Endodermal cell (in vitro differentiated cells): ENCODE measurements around the gene GRIK5. TPM values are rescaled to one million over a fixed set of nuclear protein-coding genes. Genes with fewer than 3 reads are reported as not detected.

Source experiments
- DNase-seq: peaks from one replicate; pipeline ENCODE4 v3.0.0-alpha.2; 2017
- H3K27ac ChIP-seq: 2 replicates; pipeline ENCODE4 v1.5.1; 2013; ENCODE audit warnings: mild to moderate bottlenecking, low read depth, low read length, moderate library complexity
- H3K27me3 ChIP-seq: 2 replicates; pipeline ENCODE4 v1.6.1; 2013; ENCODE audit warnings: mild to moderate bottlenecking, low read length, moderate library complexity; ENCODE audit not compliant: insufficient read depth, control insufficient read depth, poor library complexity, severe bottlenecking
- H3K36me3 ChIP-seq: 2 replicates; pipeline ENCODE4 v1.7.0; 2013; ENCODE audit warnings: mild to moderate bottlenecking, low read length, moderate library complexity; ENCODE audit not compliant: control insufficient read depth, insufficient read depth
- H3K4me1 ChIP-seq: one replicate; pipeline ENCODE4 v1.7.0; 2013; ENCODE audit warnings: low read length; ENCODE audit not compliant: control insufficient read depth, insufficient read depth
- H3K4me3 ChIP-seq: 2 replicates; pipeline ENCODE4 v1.5.1; 2013; ENCODE audit warnings: mild to moderate bottlenecking, low read length, moderate library complexity
- H3K9ac ChIP-seq: 2 replicates; pipeline ENCODE4 v1.6.1; 2013; ENCODE audit warnings: mild to moderate bottlenecking, low read length, moderate library complexity; ENCODE audit not compliant: poor library complexity, severe bottlenecking; ENCODE audit errors: extremely low read depth
- H3K9me3 ChIP-seq: 2 replicates; pipeline ENCODE4 v1.6.1; 2013; ENCODE audit warnings: mild to moderate bottlenecking, low read length, moderate library complexity; ENCODE audit not compliant: control insufficient read depth
- H3K27ac Mint-ChIP-seq: 2 replicates; pipeline ENCODE4 v1.8.0; 2020; ENCODE audit warnings: mixed read lengths
- H3K27me3 Mint-ChIP-seq: 2 replicates; pipeline ENCODE4 v1.8.0; 2021; ENCODE audit warnings: mild to moderate bottlenecking, mixed read lengths; ENCODE audit not compliant: insufficient read depth
- H3K36me3 Mint-ChIP-seq: 2 replicates; pipeline ENCODE4 v1.8.0; 2020; ENCODE audit warnings: low read depth, mixed read lengths
- H3K4me1 Mint-ChIP-seq: 2 replicates; pipeline ENCODE4 v1.8.0; 2020; ENCODE audit warnings: mixed read lengths
- H3K4me3 Mint-ChIP-seq: 2 replicates; pipeline ENCODE4 v1.8.0; 2020; ENCODE audit warnings: mild to moderate bottlenecking, moderate library complexity, mixed read lengths
- H3K9me3 Mint-ChIP-seq: 2 replicates; pipeline ENCODE4 v1.8.0; 2020; ENCODE audit warnings: mild to moderate bottlenecking, mixed read lengths
- WGBS, 2 experiments: methylation state at CpG; one replicate each; pipeline versions ENCODE4 v1.1.5 to v1.1.7; 2013; ENCODE audit warnings: missing lambda C conversion rate in 2 of 2, mixed read lengths in 1 of 2; ENCODE audit not compliant: insufficient coverage in 1 of 2, insufficient read length in 1 of 2; 5-methylcytosine and 5-hydroxymethylcytosine counted together
- total RNA-seq, 2 donors: library from RNA; stranded (reverse); fragmentation: NEBNext Ultra II Directional in 1 of 2; extraction: Animal tissue kit (Norgen Biotek cat#: 25700) in 1 of 2; gene quantifications; 2 replicates in 1 of 2; 3 replicates in 1 of 2; pipeline ENCODE4 v1.2.1, GENCODE V29; 2021
- TF ChIP-seq, protein P1 (sequence below): fragments of 200-600 bp; sonication (generic); conservative IDR thresholded peaks from 2 replicates; pipeline ENCODE4 v1.5.0; 2021; ENCODE audit warnings: antibody characterized with exemption, mild to moderate bottlenecking

The GRIK5 gene
- total RNA-seq, 2 donors from 2014 or later: 21.6 to 38.7 TPM

DNA sequence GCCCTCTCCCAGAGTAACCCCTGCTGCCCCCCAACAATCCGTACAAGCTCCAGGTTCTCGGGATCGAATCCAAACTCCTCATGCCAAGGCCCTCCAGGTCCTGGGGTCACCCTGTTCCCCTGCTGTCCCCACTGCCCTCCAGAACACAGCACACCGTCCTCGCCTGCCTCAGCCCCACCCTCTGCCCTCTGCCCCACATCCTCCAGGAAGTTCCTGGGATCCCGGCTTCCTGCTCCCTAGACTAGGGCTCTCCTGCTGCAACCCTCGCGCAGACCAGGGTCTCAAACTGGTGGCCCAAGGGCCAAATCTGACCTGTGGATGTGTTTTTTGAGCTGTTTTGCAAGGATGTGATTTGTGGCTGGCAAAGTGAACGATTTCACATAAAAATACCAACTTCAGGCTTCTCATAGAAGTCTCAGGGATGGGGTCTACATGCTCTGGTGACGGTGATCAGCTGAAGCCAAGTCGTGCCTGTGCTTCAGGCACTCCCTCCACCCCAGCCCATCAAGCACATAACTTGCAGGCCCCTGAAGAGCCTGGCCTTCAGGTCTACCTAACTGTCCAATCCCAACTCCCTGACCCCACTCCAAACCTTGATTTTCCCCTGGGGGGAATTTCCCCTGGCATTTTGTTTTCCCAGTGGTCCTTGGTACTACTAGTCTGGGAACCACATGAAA lies 112.7 kb downstream of the GRIK5 start:
- Histone ChIP-seq H3K27me3 (no peaks in the 10 kb centered on the region), H3K9ac (no peak overlapping the region), H3K4me1 (no peaks in the 10 kb centered on the region), H3K36me3 (peaks cover 5% of the 10 kb centered on the region), H3K4me3 (no peak overlapping the region), H3K27ac (no peak overlapping the region), H3K9me3 (no peaks in the 10 kb centered on the region)
- no peaks in the 10 kb centered on the region for H3K9me3 Mint-ChIP-seq
- H3K4me3 Mint-ChIP-seq: peak overlapping the region; percentile 70
- peaks cover 10% of the 10 kb centered on the region for H3K4me1 Mint-ChIP-seq
- peaks cover 16% of the 10 kb centered on the region for H3K36me3 Mint-ChIP-seq
- 89 to 93% methylated on average over 5 to 11 of the region's 11 CpGs for WGBS, 2 experiments
- DNase-seq: no peak
- TF ChIP-seq, protein P1, sequence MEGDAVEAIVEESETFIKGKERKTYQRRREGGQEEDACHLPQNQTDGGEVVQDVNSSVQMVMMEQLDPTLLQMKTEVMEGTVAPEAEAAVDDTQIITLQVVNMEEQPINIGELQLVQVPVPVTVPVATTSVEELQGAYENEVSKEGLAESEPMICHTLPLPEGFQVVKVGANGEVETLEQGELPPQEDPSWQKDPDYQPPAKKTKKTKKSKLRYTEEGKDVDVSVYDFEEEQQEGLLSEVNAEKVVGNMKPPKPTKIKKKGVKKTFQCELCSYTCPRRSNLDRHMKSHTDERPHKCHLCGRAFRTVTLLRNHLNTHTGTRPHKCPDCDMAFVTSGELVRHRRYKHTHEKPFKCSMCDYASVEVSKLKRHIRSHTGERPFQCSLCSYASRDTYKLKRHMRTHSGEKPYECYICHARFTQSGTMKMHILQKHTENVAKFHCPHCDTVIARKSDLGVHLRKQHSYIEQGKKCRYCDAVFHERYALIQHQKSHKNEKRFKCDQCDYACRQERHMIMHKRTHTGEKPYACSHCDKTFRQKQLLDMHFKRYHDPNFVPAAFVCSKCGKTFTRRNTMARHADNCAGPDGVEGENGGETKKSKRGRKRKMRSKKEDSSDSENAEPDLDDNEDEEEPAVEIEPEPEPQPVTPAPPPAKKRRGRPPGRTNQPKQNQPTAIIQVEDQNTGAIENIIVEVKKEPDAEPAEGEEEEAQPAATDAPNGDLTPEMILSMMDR: no peak
- peak overlapping the region; percentile 88 for H3K27ac Mint-ChIP-seq
- no peaks in the 10 kb centered on the region for H3K27me3 Mint-ChIP-seq

DNA sequence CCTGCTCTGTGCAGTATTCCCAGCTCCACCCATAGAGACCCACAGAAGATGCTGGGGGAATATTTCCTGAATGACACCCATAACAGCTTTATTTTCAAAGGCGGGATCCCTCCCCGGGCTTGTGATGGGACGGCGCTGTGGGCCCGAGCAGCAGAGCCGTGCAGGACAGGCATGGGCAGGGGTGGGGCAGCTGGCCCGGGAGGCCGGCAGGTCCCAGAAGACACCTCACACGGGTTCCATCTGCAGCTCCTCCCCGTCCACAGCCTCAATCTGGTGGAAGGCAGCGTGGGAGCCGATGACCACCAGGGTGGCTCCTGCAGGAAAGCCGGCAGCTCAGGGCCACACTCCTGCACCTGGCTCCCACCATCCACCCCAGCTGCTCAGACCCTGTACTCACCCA lies 113.4 kb downstream of the GRIK5 start:
- Histone ChIP-seq H3K36me3 (peaks cover 5% of the 10 kb centered on the region), H3K4me3 (no peak overlapping the region), H3K9me3 (no peaks in the 10 kb centered on the region), H3K4me1 (no peaks in the 10 kb centered on the region), H3K9ac (no peak overlapping the region), H3K27ac (no peak overlapping the region), H3K27me3 (no peaks in the 10 kb centered on the region)
- peaks cover 12% of the 10 kb centered on the region for H3K4me1 Mint-ChIP-seq
- peaks cover 16% of the 10 kb centered on the region for H3K36me3 Mint-ChIP-seq
- no peak for DNase-seq
- H3K27ac Mint-ChIP-seq: no peak overlapping the region
- no peak overlapping the region for H3K4me3 Mint-ChIP-seq
- 96 to 99% methylated on average over 10 to 13 of the region's 13 CpGs for WGBS, 2 experiments
- H3K27me3 Mint-ChIP-seq: no peaks in the 10 kb centered on the region
- TF ChIP-seq, protein P1: no peak
- no peaks in the 10 kb centered on the region for H3K9me3 Mint-ChIP-seq

DNA sequence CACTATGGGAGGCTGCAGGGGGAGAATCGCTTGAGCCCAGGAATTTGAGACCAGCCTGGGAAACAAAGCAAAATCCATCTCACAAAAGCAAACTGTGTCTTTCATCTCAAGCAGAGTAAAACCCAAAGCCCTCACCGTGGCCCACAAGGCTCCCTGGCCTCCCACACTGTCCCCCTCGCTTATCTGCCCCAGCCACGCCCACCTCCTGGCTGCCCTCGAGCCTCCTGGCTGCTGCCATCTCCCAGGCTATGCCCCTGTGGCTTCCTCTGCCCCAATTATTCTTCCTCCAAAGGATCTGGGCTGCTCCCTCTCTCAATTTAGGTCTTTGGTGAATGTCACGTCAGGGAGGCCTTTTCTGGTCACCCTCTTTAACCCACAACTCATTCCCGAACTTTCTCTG lies 114.5 kb downstream of the GRIK5 start:
- peaks cover 16% of the 10 kb centered on the region for H3K36me3 Mint-ChIP-seq
- no peak overlapping the region for H3K4me3 ChIP-seq
- H3K9me3 Mint-ChIP-seq: no peaks in the 10 kb centered on the region
- H3K4me1 Mint-ChIP-seq: peaks cover 12% of the 10 kb centered on the region
- peaks cover under 1% of the 10 kb centered on the region for H3K27me3 Mint-ChIP-seq
- no peak overlapping the region for H3K4me3 Mint-ChIP-seq
- H3K27ac ChIP-seq: no peak overlapping the region
- WGBS, 2 experiments: 81 to 90% methylated on average over 3 to 7 of the region's 7 CpGs
- no peak overlapping the region for H3K9ac ChIP-seq
- TF ChIP-seq, protein P1: no peak
- H3K4me1 ChIP-seq: no peaks in the 10 kb centered on the region
- peaks cover 5% of the 10 kb centered on the region for H3K36me3 ChIP-seq
- H3K9me3 ChIP-seq: no peaks in the 10 kb centered on the region
- no peak for DNase-seq
- no peaks in the 10 kb centered on the region for H3K27me3 ChIP-seq
- H3K27ac Mint-ChIP-seq: no peak overlapping the region
